Tibial artery (tissue), 4 donors: Measurements from ENCODE around the gene AVL9.

Experiments used
- DNase-seq, 2 donors: peaks; one replicate each; pipeline ENCODE4 v3.0.0-alpha.2; 2019
- H3K27ac ChIP-seq, 2 donors: fragments of 200-600 bp; sonication (generic) in 1 of 2; 1 replicate in 1 of 2; 2 replicates in 1 of 2; pipeline ENCODE4 v1.5.1; 2018 to 2019; ENCODE audit warnings: mild to moderate bottlenecking in 1 of 2
- H3K27me3 ChIP-seq, 2 donors: fragments of 200-600 bp; sonication (generic) in 1 of 2; one replicate each; pipeline versions ENCODE4 v1.5.1 to v1.6.0; 2016 to 2019
- H3K36me3 ChIP-seq, 3 donors: fragments of 200-600 bp; sonication (generic) in 2 of 3; one replicate each; pipeline ENCODE4 v1.5.1; 2016 to 2019; ENCODE audit warnings: mild to moderate bottlenecking in 2 of 3
- H3K4me1 ChIP-seq, 4 donors: fragments of 200-600 bp; sonication (generic) in 2 of 4; 1 replicate in 3 of 4; 2 replicates in 1 of 4; pipeline ENCODE4 v1.5.1; 2016 to 2019
- H3K4me3 ChIP-seq, 2 donors: fragments of 200-600 bp; sonication (generic) in 1 of 2; 1 replicate in 1 of 2; 2 replicates in 1 of 2; pipeline ENCODE4 v1.5.1; 2018 to 2019; ENCODE audit warnings: mild to moderate bottlenecking in 2 of 2
- H3K9me3 ChIP-seq, 3 donors: fragments of 200-600 bp; sonication (generic) in 1 of 3; one replicate each; pipeline ENCODE4 v1.5.1; 2016 to 2019
- intact Hi-C: fragments of 100-400 bp; cut with DNase I; formaldehyde crosslinking; loops from one replicate; pipeline ENCODE4 v1.15.0; 2023; ENCODE audit warnings: low total_unique reads
- TF ChIP-seq, protein P1 (sequence below), 2 experiments: fragments of 200-600 bp in 1 of 2; fragments of 450-650 bp in 1 of 2; IDR thresholded peaks; one replicate each; pipeline ENCODE4 v1.5.1; 2017 to 2019; ENCODE audit warnings: antibody characterized with exemption in 2 of 2, mild to moderate bottlenecking in 1 of 2, moderate library complexity in 1 of 2

The AVL9 gene

DNA sequence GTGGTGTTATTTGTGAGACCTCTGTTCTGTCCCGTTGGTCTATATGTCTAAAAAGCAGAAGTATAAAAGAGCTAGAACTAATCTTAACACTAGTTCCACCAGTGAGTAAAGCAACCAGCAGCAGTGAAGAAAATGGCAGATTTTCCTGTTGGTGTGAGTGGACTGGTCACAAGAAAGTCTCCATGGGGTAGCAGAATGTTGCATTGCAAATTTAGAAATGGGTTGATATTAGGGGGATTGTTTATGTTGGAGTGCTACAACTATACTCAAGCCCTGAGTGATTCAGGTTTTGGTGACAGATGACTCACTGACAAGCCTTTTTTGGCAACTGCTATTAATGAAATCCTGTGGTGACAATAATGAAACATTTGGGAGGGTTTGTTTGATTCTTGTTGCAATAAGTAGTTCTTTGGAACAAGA is 5.6 kb downstream of the AVL9 start:
- TF ChIP-seq, protein P1, sequence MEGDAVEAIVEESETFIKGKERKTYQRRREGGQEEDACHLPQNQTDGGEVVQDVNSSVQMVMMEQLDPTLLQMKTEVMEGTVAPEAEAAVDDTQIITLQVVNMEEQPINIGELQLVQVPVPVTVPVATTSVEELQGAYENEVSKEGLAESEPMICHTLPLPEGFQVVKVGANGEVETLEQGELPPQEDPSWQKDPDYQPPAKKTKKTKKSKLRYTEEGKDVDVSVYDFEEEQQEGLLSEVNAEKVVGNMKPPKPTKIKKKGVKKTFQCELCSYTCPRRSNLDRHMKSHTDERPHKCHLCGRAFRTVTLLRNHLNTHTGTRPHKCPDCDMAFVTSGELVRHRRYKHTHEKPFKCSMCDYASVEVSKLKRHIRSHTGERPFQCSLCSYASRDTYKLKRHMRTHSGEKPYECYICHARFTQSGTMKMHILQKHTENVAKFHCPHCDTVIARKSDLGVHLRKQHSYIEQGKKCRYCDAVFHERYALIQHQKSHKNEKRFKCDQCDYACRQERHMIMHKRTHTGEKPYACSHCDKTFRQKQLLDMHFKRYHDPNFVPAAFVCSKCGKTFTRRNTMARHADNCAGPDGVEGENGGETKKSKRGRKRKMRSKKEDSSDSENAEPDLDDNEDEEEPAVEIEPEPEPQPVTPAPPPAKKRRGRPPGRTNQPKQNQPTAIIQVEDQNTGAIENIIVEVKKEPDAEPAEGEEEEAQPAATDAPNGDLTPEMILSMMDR (IDR thresholded peaks at IDR 0.05) = no peak
- no peak for DNase-seq
- no peak overlapping the region for H3K4me3 ChIP-seq
- H3K27me3 ChIP-seq = no peaks in the 10 kb centered on the region
- no peaks in the 10 kb centered on the region for H3K9me3 ChIP-seq
- H3K4me1 ChIP-seq = peaks cover 0 to 54% (median 25%) of the 10 kb centered on the region in 4 donors
- no peaks in the 10 kb centered on the region for H3K36me3 ChIP-seq
- peak overlapping the region in 1 of 2 donors; percentile 36 for H3K27ac ChIP-seq
- intact Hi-C loops = no loop called here

DNA sequence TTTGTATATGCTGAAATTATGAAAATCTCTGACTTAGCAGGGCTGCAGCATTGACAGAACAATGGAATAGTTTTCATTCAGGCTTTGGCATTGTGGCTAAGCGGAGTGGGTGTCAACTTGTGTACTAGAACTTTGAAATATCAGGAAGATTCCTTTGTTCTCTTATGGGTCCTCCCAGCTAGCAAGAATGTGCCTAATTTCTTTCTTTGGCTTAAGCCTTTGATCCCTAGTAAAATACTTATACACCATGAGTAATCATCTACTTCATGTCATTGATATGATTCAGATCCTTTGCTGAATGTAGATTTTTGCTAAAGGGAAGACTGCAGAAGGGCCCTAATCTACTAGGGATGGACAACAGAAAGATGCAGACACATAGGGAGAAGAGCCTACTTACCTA is 6.2 kb downstream of the AVL9 start:
- no peak for DNase-seq
- Histone ChIP-seq H3K4me3 (no peak overlapping the region), H3K27ac (peak overlapping the region in 1 of 2 donors; percentile 36), H3K9me3 (no peaks in the 10 kb centered on the region), H3K36me3 (no peaks in the 10 kb centered on the region), H3K4me1 (peaks cover 0 to 54% (median 22%) of the 10 kb centered on the region in 4 donors), H3K27me3 (no peaks in the 10 kb centered on the region)
- intact Hi-C loops = no loop called here
- TF ChIP-seq, protein P1 (IDR thresholded peaks at IDR 0.05) = no peak

GRCh38 chr7:32502728-32503127 is 7.4 kb downstream of the AVL9 start:
- Histone ChIP-seq H3K4me1 (peaks cover 0 to 56% (median 16%) of the 10 kb centered on the region in 4 donors), H3K36me3 (no peaks in the 10 kb centered on the region), H3K4me3 (no peak overlapping the region), H3K9me3 (no peaks in the 10 kb centered on the region), H3K27me3 (no peaks in the 10 kb centered on the region), H3K27ac (no peak overlapping the region)
- intact Hi-C loops = no loop called here
- TF ChIP-seq, protein P1 (IDR thresholded peaks at IDR 0.05) = no peak
- DNase-seq = no peak

GRCh38 chr7:32506266-32507054 is 11.2 kb downstream of the AVL9 start:
- Histone ChIP-seq H3K27ac (no peak overlapping the region), H3K9me3 (no peaks in the 10 kb centered on the region), H3K27me3 (no peaks in the 10 kb centered on the region), H3K36me3 (no peaks in the 10 kb centered on the region), H3K4me1 (peaks cover 0 to 54% (median 9%) of the 10 kb centered on the region in 4 donors), H3K4me3 (no peak overlapping the region)
- TF ChIP-seq, protein P1 (IDR thresholded peaks at IDR 0.05) = no peak
- DNase-seq = no peak
- intact Hi-C loops = no loop called here

GRCh38 chr7:32507414-32507813 is 12.1 kb downstream of the AVL9 start:
- no peak overlapping the region for H3K27ac ChIP-seq
- no peaks in the 10 kb centered on the region for H3K27me3 ChIP-seq
- no peaks in the 10 kb centered on the region for H3K9me3 ChIP-seq
- no peaks in the 10 kb centered on the region for H3K36me3 ChIP-seq
- no peak overlapping the region for H3K4me3 ChIP-seq
- peaks cover 0 to 44% (median 2%) of the 10 kb centered on the region in 4 donors for H3K4me1 ChIP-seq
- intact Hi-C loops = no loop called here
- no peak for DNase-seq
- TF ChIP-seq, protein P1 (IDR thresholded peaks at IDR 0.05) = no peak
